ENCODE results near the gene HOXB5.
A peak's percentile ranks its signal among the peaks of the same experiment; 100 is the strongest.

The HOXB5 gene

DNA sequence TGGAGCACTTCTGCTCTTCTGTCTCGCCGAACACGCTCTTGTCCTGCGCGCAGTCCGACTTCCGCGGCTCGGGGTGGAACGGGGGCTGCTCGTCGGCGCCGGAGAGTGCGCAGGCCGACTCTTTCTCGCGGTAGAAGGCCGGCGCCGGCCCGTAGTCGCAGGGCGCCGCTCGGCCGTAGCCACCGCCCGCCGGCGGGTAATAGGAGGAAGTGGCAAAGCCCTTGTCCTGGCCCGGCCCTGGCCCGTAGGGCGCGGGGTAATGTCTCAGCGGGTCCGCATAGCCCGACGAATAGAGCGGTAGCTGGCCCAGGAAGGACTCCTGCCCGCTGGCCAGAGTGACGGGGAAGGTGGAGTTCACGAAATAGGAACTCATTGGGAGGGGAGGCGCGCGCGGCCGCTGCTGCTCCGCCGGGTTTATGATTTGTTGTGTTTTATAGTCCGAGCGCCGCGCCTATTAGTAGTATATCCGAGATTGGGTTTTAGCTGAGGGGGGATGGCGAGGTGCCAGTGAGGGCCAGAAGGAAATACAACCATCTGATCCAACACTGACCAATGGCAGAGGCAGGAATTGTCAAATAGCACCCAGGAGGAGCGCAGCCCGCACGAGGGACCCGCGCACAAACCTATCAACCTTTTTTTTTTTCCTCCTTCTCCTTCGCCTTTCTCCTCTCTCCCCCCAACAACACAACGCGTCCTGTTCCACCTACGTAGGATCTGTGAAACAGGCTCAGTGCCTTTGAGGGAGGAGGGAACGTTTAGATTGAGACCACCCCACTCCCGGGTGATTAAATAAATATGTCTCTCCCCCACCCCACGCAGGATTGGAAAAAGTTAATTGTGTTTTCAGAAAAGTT lies 4.4 kb upstream of the HOXB5 start:
- Histone ChIP-seq H3K79me2 (ENCODE audit: control insufficient read depth, insufficient read depth, low read length, poor library complexity) (peaks cover 11% of the 10 kb centered on the region), H3K9ac (ENCODE audit: low read length) (peak overlapping the region; percentile 62), H2AFZ (ENCODE audit: insufficient read depth, low read length, poor library complexity) (peak overlapping the region; percentile 49), H3K27me3 (ENCODE audit: insufficient read depth, low read length) (peaks cover 10% of the 10 kb centered on the region), H3K4ac (ENCODE audit: low read depth, low read length) (peak overlapping the region; percentile 31), H2AK5ac (ENCODE audit: low read length) (no peak overlapping the region), H3K23ac (ENCODE audit: low read length) (no peak overlapping the region), H2BK120ac (ENCODE audit: insufficient read depth, low read length, poor library complexity) (peak overlapping the region; percentile 29), H4K8ac (ENCODE audit: low read depth, low read length) (peak overlapping the region; percentile 75), H4K91ac (ENCODE audit: low read depth, low read length) (peak overlapping the region; percentile 84), H3K27ac (ENCODE audit: low read depth, low read length) (peak overlapping the region; percentile 35), H3K36me3 (ENCODE audit: control insufficient read depth in 1 of 2, insufficient read depth in 2 of 2, low read length in 2 of 2) (peaks cover 3 to 10% of the 10 kb centered on the region in 2 experiments), H2BK5ac (ENCODE audit: low read depth, low read length, poor library complexity) (peak overlapping the region; percentile 24), H3K4me3 (ENCODE audit: low read depth, low read length) (peak overlapping the region; percentile 70), H3K14ac (ENCODE audit: low read length) (peak overlapping the region; percentile 19), H3K79me1 (ENCODE audit: low read length) (peaks cover 31% of the 10 kb centered on the region), H3K9me3 (ENCODE audit: insufficient read depth, low read depth, low read length) (no peaks in the 10 kb centered on the region), H3K4me1 (ENCODE audit: control insufficient read depth in 1 of 2, insufficient read depth in 2 of 2, low read length in 2 of 2) (peaks cover 36 to 52% of the 10 kb centered on the region in 2 experiments), H2BK12ac (ENCODE audit: low read length) (no peak overlapping the region), H3K18ac (ENCODE audit: low read length) (peak overlapping the region; percentile 50), H4K12ac (ENCODE audit: low read depth, low read length) (no peak overlapping the region), H3K4me2 (ENCODE audit: low read length) (peak overlapping the region; percentile 84)
- peak; percentile 16 to 55 for DNase-seq
- WGBS (ENCODE audit: extremely low coverage, insufficient coverage, insufficient read length), result no CpG with 5 or more reads among the region's 68 CpGs

DNA sequence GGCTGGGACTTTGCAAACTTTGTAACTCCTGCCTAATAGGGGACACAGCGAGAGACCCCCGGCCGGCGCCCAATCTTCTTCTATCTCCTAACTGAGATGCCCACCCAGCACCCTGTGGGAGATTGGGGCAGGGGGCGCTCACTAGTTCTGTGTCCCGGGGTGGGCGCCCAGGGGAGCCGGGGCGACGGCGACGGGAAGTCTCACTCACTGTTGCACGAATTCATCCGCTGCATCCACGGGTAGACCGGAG lies 3.9 kb upstream of the HOXB5 start:
- Histone ChIP-seq H3K79me2 (ENCODE audit: control insufficient read depth, insufficient read depth, low read length, poor library complexity) (peaks cover 11% of the 10 kb centered on the region), H2AK5ac (ENCODE audit: low read length) (no peak overlapping the region), H2BK12ac (ENCODE audit: low read length) (no peak overlapping the region), H3K23ac (ENCODE audit: low read length) (no peak overlapping the region), H3K18ac (ENCODE audit: low read length) (peak overlapping the region; percentile 50), H3K4me2 (ENCODE audit: low read length) (peak overlapping the region; percentile 84), H4K12ac (ENCODE audit: low read depth, low read length) (peak overlapping the region; percentile 3), H3K4me3 (ENCODE audit: low read depth, low read length) (peak overlapping the region; percentile 70), H2BK5ac (ENCODE audit: low read depth, low read length, poor library complexity) (peak overlapping the region; percentile 28), H3K4me1 (ENCODE audit: control insufficient read depth in 1 of 2, insufficient read depth in 2 of 2, low read length in 2 of 2) (peaks cover 34 to 53% of the 10 kb centered on the region in 2 experiments), H3K4ac (ENCODE audit: low read depth, low read length) (peak overlapping the region; percentile 31), H3K9ac (ENCODE audit: low read length) (peak overlapping the region; percentile 62), H4K91ac (ENCODE audit: low read depth, low read length) (peak overlapping the region; percentile 84), H2BK120ac (ENCODE audit: insufficient read depth, low read length, poor library complexity) (peak overlapping the region; percentile 29), H3K79me1 (ENCODE audit: low read length) (peaks cover 32% of the 10 kb centered on the region), H4K8ac (ENCODE audit: low read depth, low read length) (peak overlapping the region; percentile 75), H2AFZ (ENCODE audit: insufficient read depth, low read length, poor library complexity) (peak overlapping the region; percentile 49), H3K27me3 (ENCODE audit: insufficient read depth, low read length) (peaks cover 10% of the 10 kb centered on the region), H3K9me3 (ENCODE audit: insufficient read depth, low read depth, low read length) (no peaks in the 10 kb centered on the region), H3K14ac (ENCODE audit: low read length) (peak overlapping the region; percentile 19), H3K27ac (ENCODE audit: low read depth, low read length) (peak overlapping the region; percentile 35), H3K36me3 (ENCODE audit: control insufficient read depth in 1 of 2, insufficient read depth in 2 of 2, low read length in 2 of 2) (peaks cover 3 to 10% of the 10 kb centered on the region in 2 experiments)
- no CpG with 5 or more reads among the region's 16 CpGs for WGBS (ENCODE audit: extremely low coverage, insufficient coverage, insufficient read length)
- no peak for DNase-seq

DNA sequence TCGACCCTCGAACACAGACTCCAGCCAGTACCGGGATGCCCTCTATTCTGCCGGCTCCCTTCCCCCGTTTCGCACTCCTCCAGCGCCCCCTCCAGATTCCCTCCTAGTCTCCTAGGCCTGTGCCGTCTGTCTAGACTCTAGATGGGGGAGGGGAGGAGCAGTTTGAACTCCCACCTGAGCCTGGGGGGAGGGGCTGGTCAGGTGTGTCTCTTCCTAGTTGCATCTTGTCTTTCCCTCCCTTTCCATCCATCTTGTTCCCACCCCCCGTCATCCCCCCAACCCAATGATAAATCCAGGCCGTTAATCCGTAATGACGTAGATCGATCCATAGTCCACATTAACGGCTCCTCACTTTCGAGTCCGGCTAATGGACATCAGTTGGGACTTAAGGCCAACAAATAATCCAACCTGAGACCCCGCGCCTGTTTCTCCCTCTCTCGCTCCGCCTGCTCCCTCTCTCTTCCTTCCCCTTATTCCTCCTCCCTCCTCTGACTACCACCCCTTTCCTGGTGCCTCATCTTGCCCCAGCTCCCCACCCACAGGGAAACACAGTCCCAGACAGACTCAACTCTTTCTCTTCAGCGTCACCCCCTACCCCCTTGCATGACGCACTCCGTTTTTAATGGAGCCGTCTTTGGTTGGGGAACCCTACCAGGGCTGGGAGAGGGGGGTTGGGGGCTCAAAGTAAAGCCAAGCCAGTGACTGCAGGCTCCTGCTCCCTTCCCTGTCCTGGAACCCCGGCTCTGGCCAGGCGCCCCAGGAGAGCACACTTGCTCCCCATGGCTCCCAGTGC lies 3.4 kb upstream of the HOXB5 start:
- DNase-seq, result no peak
- Histone ChIP-seq H3K4me1 (ENCODE audit: control insufficient read depth in 1 of 2, insufficient read depth in 2 of 2, low read length in 2 of 2) (peaks cover 34 to 53% of the 10 kb centered on the region in 2 experiments), H3K18ac (ENCODE audit: low read length) (peak overlapping the region; percentile 50), H2BK12ac (ENCODE audit: low read length) (peak overlapping the region; percentile 9), H3K4me2 (ENCODE audit: low read length) (peak overlapping the region; percentile 84), H3K23ac (ENCODE audit: low read length) (no peak overlapping the region), H3K4me3 (ENCODE audit: low read depth, low read length) (peak overlapping the region; percentile 70), H4K91ac (ENCODE audit: low read depth, low read length) (peak overlapping the region; percentile 84), H2AK5ac (ENCODE audit: low read length) (no peak overlapping the region), H3K36me3 (ENCODE audit: control insufficient read depth in 1 of 2, insufficient read depth in 2 of 2, low read length in 2 of 2) (peaks cover 3 to 10% of the 10 kb centered on the region in 2 experiments), H4K12ac (ENCODE audit: low read depth, low read length) (peak overlapping the region; percentile 3), H3K9ac (ENCODE audit: low read length) (peak overlapping the region; percentile 18), H3K27me3 (ENCODE audit: insufficient read depth, low read length) (peaks cover 9% of the 10 kb centered on the region), H3K14ac (ENCODE audit: low read length) (peak overlapping the region; percentile 19), H2AFZ (ENCODE audit: insufficient read depth, low read length, poor library complexity) (peak overlapping the region; percentile 49), H3K79me2 (ENCODE audit: control insufficient read depth, insufficient read depth, low read length, poor library complexity) (peaks cover 11% of the 10 kb centered on the region), H3K9me3 (ENCODE audit: insufficient read depth, low read depth, low read length) (no peaks in the 10 kb centered on the region), H3K27ac (ENCODE audit: low read depth, low read length) (peak overlapping the region; percentile 35), H4K8ac (ENCODE audit: low read depth, low read length) (peak overlapping the region; percentile 75), H2BK5ac (ENCODE audit: low read depth, low read length, poor library complexity) (peak overlapping the region; percentile 28), H3K4ac (ENCODE audit: low read depth, low read length) (peak overlapping the region; percentile 31), H3K79me1 (ENCODE audit: low read length) (peaks cover 32% of the 10 kb centered on the region), H2BK120ac (ENCODE audit: insufficient read depth, low read length, poor library complexity) (peak overlapping the region; percentile 2)
- no CpG with 5 or more reads among the region's 26 CpGs for WGBS (ENCODE audit: extremely low coverage, insufficient coverage, insufficient read length)

DNA sequence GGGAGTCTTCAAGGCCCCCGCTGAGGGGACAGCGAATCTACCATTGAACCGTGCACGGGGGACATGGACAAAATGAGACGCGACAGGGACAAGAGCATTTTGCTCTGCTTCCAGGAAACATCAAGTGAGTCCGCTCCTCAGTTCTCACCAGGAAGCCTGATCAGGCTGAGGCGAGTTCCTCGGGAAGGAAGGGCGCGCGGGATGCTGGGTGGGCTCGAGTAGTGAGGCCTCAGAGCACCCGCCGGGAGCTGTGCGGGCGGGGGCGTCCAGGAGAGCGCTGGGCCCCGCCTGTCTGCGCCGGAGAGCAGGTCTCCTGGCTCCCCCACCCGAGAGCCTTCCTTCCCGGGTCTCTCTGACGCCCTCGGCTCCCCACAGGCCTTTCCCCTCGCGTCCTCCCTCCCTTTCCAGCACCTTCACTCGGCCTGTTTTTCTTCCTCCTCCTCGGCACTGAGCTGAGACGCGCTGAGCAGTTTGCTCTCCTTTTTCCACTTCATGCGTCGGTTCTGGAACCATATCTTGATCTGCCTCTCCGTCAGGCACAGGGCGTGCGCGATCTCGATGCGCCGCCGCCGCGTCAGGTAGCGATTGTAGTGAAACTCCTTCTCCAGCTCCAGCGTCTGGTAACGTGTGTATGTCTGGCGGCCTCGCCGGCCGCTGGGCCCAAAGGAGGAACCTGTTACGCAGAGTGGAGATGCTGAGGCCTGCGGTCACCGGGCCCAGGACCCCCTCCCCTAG lies 2.6 kb upstream of the HOXB5 start:
- peak overlapping the region; percentile 84 for H3K4me2 ChIP-seq (ENCODE audit: low read length)
- H2BK120ac ChIP-seq (ENCODE audit: insufficient read depth, low read length, poor library complexity), result peak overlapping the region; percentile 54
- H2AK5ac ChIP-seq (ENCODE audit: low read length), result peak overlapping the region; percentile 36
- H3K79me2 ChIP-seq (ENCODE audit: control insufficient read depth, insufficient read depth, low read length, poor library complexity), result peaks cover 11% of the 10 kb centered on the region
- H2BK5ac ChIP-seq (ENCODE audit: low read depth, low read length, poor library complexity), result no peak overlapping the region
- no peak overlapping the region for H3K27ac ChIP-seq (ENCODE audit: low read depth, low read length)
- H3K18ac ChIP-seq (ENCODE audit: low read length), result peak overlapping the region; percentile 8
- no peak for DNase-seq
- H3K4ac ChIP-seq (ENCODE audit: low read depth, low read length), result peak overlapping the region; percentile 21
- peak overlapping the region; percentile 6 for H2BK12ac ChIP-seq (ENCODE audit: low read length)
- H3K23ac ChIP-seq (ENCODE audit: low read length), result no peak overlapping the region
- peak overlapping the region; percentile 0 for H3K9ac ChIP-seq (ENCODE audit: low read length)
- peak overlapping the region; percentile 70 for H3K4me3 ChIP-seq (ENCODE audit: low read depth, low read length)
- H4K8ac ChIP-seq (ENCODE audit: low read depth, low read length), result peak overlapping the region; percentile 31
- no peak overlapping the region for H2AFZ ChIP-seq (ENCODE audit: insufficient read depth, low read length, poor library complexity)
- H3K14ac ChIP-seq (ENCODE audit: low read length), result peak overlapping the region; percentile 62
- peak overlapping the region; percentile 9 for H4K12ac ChIP-seq (ENCODE audit: low read depth, low read length)
- H3K27me3 ChIP-seq (ENCODE audit: insufficient read depth, low read length), result peaks cover 3% of the 10 kb centered on the region
- peak overlapping the region; percentile 52 for H4K91ac ChIP-seq (ENCODE audit: low read depth, low read length)
- H3K36me3 ChIP-seq (ENCODE audit: control insufficient read depth in 1 of 2, insufficient read depth in 2 of 2, low read length in 2 of 2), result peaks cover 3 to 10% of the 10 kb centered on the region in 2 experiments
- H3K4me1 ChIP-seq (ENCODE audit: control insufficient read depth in 1 of 2, insufficient read depth in 2 of 2, low read length in 2 of 2), result peaks cover 28 to 47% of the 10 kb centered on the region in 2 experiments
- WGBS (ENCODE audit: extremely low coverage, insufficient coverage, insufficient read length), result no CpG with 5 or more reads among the region's 54 CpGs
- H3K9me3 ChIP-seq (ENCODE audit: insufficient read depth, low read depth, low read length), result no peaks in the 10 kb centered on the region
- H3K79me1 ChIP-seq (ENCODE audit: low read length), result peaks cover 30% of the 10 kb centered on the region

Data from trophoblast cell (in vitro differentiated cells and primary cell).